Common myeloid progenitor, CD34-positive (primary cell): ENCODE data around the gene PLEKHJ1.

Experiments used
- CTCF ChIA-PET: fragments of 350-600 bp; sonication (Branson Sonifier 250); formaldehyde crosslinking; loops from one replicate; lab custom pipeline; 2021; ENCODE audit warnings: antibody characterized with exemption; lab: Charles Lee
- POLR2A ChIA-PET: fragments of 350-600 bp; sonication (Branson Sonifier 250); formaldehyde crosslinking; loops from one replicate; lab custom pipeline; 2021; ENCODE audit warnings: antibody characterized with exemption; lab: Charles Lee
- DNase-seq, 3 donors: peaks; one replicate each; pipeline versions ENCODE4 v3.0.0 to v3.0.0-alpha.2; 2013
- H3K27ac ChIP-seq, 2 experiments: 1 replicate in 1 of 2; 2 replicates in 1 of 2; pipeline ENCODE4 v1.7.0; 2013; ENCODE audit warnings: inconsistent platforms in 2 of 2, low read length in 2 of 2, mild to moderate bottlenecking in 2 of 2, low read depth in 1 of 2, moderate library complexity in 1 of 2; ENCODE audit not compliant: severe bottlenecking in 2 of 2, insufficient read depth in 1 of 2, poor library complexity in 1 of 2
- H3K27me3 ChIP-seq, 5 experiments: replicated peaks in 2 of 5; 1 replicate in 3 of 5; 2 replicates in 2 of 5; pipeline versions ENCODE4 v1.6.1 to v1.7.0; 2013; ENCODE audit warnings: low read length in 4 of 5, mild to moderate bottlenecking in 2 of 5, moderate library complexity in 2 of 5, inconsistent platforms in 1 of 5; ENCODE audit not compliant: insufficient read depth in 5 of 5, control insufficient read depth in 4 of 5
- H3K36me3 ChIP-seq, 4 experiments: 1 replicate in 2 of 4; 2 replicates in 2 of 4; pipeline versions ENCODE4 v1.6.1 to v1.7.0; 2013; ENCODE audit warnings: low read length in 3 of 4, control low read depth in 1 of 4, mild to moderate bottlenecking in 1 of 4; ENCODE audit not compliant: control insufficient read depth in 4 of 4, insufficient read depth in 4 of 4
- H3K4me1 ChIP-seq, 4 experiments: 1 replicate in 3 of 4; 2 replicates in 1 of 4; pipeline versions ENCODE4 v1.6.1 to v1.7.1; 2013; ENCODE audit warnings: low read length in 3 of 4, mild to moderate bottlenecking in 3 of 4, control low read depth in 1 of 4, inconsistent platforms in 1 of 4, moderate library complexity in 1 of 4; ENCODE audit not compliant: control insufficient read depth in 4 of 4, insufficient read depth in 4 of 4; ENCODE audit errors: control extremely low read depth in 1 of 4
- H3K4me3 ChIP-seq, 7 experiments: 1 replicate in 4 of 7; 2 replicates in 3 of 7; pipeline versions ENCODE4 v1.5.1 to v1.7.0; 2013; ENCODE audit warnings: mild to moderate bottlenecking in 7 of 7, low read length in 6 of 7, moderate library complexity in 6 of 7, inconsistent platforms in 2 of 7, low read depth in 2 of 7, control low read depth in 1 of 7; ENCODE audit not compliant: insufficient read depth in 4 of 7, control insufficient read depth in 1 of 7; ENCODE audit errors: extremely low read depth in 1 of 7
- H3K9me3 ChIP-seq, 5 experiments: 1 replicate in 4 of 5; 2 replicates in 1 of 5; pipeline versions ENCODE4 v1.6.1 to v1.7.1; 2013; ENCODE audit warnings: low read length in 4 of 5, mild to moderate bottlenecking in 2 of 5, inconsistent platforms in 1 of 5, low read depth in 1 of 5, moderate library complexity in 1 of 5; ENCODE audit not compliant: control insufficient read depth in 4 of 5, insufficient read depth in 2 of 5; ENCODE audit errors: control extremely low read depth in 1 of 5
- whole genome bisulfite sequencing: methylation state at CpG from one replicate; pipeline ENCODE4 v1.1.5; 2013; ENCODE audit not compliant: insufficient coverage; 5-methylcytosine and 5-hydroxymethylcytosine counted together

Gene PLEKHJ1

DNA sequence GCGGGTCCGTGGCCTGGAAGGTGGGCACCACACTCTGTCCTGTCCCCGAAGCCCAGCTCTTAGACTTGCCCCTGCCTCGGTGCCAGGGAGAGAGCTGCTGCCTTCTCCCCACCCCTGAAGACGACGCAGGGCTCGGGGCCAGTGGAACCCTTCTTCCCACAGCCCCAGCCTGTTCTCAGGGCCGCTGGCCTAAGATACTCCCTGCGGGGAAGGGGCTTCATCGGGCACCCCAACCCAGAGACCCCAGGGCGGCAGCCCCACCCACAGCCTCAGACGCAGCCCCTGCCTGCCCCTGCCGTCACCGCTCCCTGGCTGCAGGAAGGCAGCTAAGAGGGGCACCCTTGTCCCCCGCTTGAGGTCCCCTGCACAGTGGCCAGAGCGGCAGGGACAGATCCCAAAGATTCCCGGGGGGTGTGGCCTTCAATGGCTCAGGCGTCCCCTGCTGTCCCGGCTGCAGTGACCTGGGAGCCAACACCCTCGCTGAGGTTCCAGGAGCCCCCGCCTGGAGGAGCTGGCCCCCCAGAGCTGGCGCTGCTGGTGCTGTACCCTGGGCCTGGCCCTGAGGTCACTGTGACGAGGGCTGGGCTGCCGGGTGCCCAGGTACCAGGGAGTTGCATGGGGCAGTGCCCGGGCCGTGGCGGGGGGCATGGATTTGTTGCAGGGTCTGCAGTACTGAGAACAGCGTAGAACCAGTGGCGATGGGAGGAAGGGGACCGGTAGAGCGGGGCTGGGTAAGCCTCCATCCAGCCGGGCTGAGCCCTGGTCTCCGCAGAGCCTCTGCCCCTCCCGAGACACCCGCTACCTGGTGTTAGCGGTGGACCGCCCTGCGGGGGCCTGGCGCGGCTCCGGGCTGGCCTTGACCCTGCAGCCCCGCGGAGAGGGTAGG, 14.0 kb upstream of the PLEKHJ1 start:
- H3K27me3 ChIP-seq, result peaks cover 0 to 53% (median 7%) of the 10 kb centered on the region in 5 experiments
- H3K4me3 ChIP-seq, result peak overlapping the region in 1 of 7 experiments; percentile 32
- CTCF ChIA-PET, result interaction anchor here (7.5 kb wide), 1 partner anchor 9 kb away, joined by 52 read pairs; no protein-coding TSS in a partner anchor
- POLR2A ChIA-PET, result interaction anchor here (0.6 to 1.6 kb wide), 4 partner anchors 11 to 28 kb away, joined by 3 to 7 read pairs (median 4); no protein-coding TSS in a partner anchor
- no peak overlapping the region for H3K27ac ChIP-seq
- H3K36me3 ChIP-seq, result peaks cover 2 to 43% (median 29%) of the 10 kb centered on the region in 4 experiments
- H3K9me3 ChIP-seq, result no peaks in the 10 kb centered on the region
- 39% methylated on average over 28 of the region's 43 CpGs for WGBS
- DNase-seq, result peak in 1 of 3 donors; percentile 38
- peaks cover 0 to 43% (median 36%) of the 10 kb centered on the region in 4 experiments for H3K4me1 ChIP-seq

DNA sequence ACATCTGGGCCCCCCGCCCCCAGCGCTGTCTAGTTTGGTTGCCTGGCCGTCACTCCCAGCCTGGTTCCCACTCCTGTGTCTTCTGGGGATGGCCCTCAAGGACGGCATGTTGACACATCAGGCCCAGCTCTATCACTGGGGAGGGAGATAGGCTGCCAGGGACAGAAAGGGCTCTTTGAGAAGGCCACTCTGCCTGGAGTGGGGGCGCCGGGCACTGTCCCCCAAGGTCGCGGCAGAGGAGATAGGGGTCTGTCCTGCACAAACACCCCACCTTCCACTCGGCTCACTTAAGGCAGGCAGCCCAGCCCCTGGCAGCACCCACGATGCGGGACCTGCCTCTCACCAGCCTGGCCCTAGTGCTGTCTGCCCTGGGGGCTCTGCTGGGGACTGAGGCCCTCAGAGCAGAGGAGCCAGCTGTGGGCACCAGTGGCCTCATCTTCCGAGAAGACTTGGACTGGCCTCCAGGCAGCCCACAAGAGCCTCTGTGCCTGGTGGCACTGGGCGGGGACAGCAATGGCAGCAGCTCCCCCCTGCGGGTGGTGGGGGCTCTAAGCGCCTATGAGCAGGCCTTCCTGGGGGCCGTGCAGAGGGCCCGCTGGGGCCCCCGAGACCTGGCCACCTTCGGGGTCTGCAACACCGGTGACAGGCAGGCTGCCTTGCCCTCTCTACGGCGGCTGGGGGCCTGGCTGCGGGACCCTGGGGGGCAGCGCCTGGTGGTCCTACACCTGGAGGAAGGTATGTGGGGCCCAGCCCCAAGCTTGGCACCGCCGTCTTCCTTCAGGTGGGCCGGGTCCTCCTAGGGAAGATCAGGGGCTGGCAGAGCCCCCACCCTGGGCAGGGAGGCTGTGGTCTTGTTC, 13.1 kb upstream of the PLEKHJ1 start, which contains the start of gene AMH:
AMH (plus strand) TSS at position 314 of the 857 bp plus-strand sequence; CDS start at position 324, 10 bp downstream.
- peaks cover 0 to 53% (median 7%) of the 10 kb centered on the region in 5 experiments for H3K27me3 ChIP-seq
- no peak within 1 kb of the TSS for H3K27ac ChIP-seq
- peaks cover 5 to 52% (median 37%) of the 10 kb centered on the region in 4 experiments for H3K36me3 ChIP-seq
- H3K9me3 ChIP-seq, result no peaks in the 10 kb centered on the region
- CTCF ChIA-PET, result interaction anchor here (0.7 to 7.5 kb wide), 2 partner anchors 9 to 45 kb away, joined by 4 to 52 read pairs; no protein-coding TSS in a partner anchor
- no peak for DNase-seq
- WGBS, result 89% methylated on average over 21 of the region's 27 CpGs
- H3K4me1 ChIP-seq, result peaks cover 0 to 43% (median 36%) of the 10 kb centered on the region in 4 experiments
- POLR2A ChIA-PET, result interaction anchor here (0.5 to 1.6 kb wide), 5 partner anchors 10 to 348 kb away, joined by 3 to 7 read pairs (median 4); no protein-coding TSS in a partner anchor
- peak within 1 kb of the TSS in 1 of 7 experiments; percentile 32 for H3K4me3 ChIP-seq

DNA sequence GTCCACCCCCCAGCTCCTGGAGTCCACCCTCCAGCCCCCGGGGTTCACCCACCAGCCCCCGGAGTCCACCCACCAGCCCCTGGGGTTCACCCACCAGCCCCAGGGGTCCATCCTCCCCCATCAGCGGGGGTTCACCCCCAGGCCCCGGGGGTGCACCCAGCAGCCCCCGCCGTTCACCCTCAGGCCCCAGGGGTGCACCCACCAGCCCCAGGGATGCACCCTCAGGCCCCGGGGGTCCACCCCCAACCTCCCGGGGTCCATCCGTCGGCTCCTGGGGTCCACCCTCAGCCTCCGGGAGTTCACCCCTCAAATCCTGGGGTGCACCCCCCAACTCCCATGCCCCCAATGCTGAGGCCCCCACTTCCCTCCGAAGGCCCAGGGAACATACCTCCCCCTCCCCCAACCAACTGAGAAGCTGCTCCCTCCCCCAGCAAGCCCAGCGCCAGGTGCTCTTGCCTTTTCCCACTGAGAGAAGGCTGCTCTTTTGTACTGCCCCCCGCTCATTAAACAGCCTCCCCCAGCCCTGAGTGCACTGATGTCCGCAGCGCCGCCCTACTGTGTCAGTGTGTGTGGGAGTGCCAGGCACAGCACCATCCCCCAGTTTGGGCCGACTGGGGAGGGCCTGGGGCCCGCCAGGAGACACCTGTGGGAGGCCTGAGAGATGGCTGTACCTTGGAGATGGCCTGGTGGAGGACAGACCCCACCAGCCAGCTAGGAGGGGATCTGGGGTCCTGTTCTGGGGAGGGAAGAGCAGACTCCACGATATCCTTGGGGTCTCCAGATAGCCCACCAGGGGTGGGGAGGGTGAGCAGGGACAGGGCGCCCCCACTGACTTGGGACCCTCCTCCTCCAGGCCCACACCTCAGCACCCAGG, 12.2 kb upstream of the PLEKHJ1 start:
- H3K4me1 ChIP-seq, result peaks cover 0 to 38% (median 30%) of the 10 kb centered on the region in 4 experiments
- H3K27ac ChIP-seq, result no peak overlapping the region
- ChIA-PET POLR2A (interaction anchor here (1.0 to 1.6 kb wide), 3 partner anchors 9 to 54 kb away, joined by 4 to 7 read pairs (median 5); no protein-coding TSS in a partner anchor), CTCF (interaction anchor here (0.7 to 7.5 kb wide), 2 partner anchors 8 to 46 kb away, joined by 4 to 52 read pairs; no protein-coding TSS in a partner anchor)
- 96% methylated on average over 8 of the region's 21 CpGs for WGBS
- no peak overlapping the region for H3K4me3 ChIP-seq
- H3K27me3 ChIP-seq, result peaks cover 0 to 46% (median 7%) of the 10 kb centered on the region in 5 experiments
- DNase-seq, result no peak
- H3K9me3 ChIP-seq, result no peaks in the 10 kb centered on the region
- peaks cover 5 to 61% (median 44%) of the 10 kb centered on the region in 4 experiments for H3K36me3 ChIP-seq

GRCh38 chr19:2247433-2248101, 11.4 kb upstream of the PLEKHJ1 start:
- Histone ChIP-seq H3K36me3 (peaks cover 6 to 69% (median 47%) of the 10 kb centered on the region in 4 experiments), H3K27me3 (peaks cover 0 to 38% (median 7%) of the 10 kb centered on the region in 5 experiments), H3K4me3 (no peak overlapping the region), H3K9me3 (no peaks in the 10 kb centered on the region), H3K4me1 (peaks cover 0 to 32% (median 23%) of the 10 kb centered on the region in 4 experiments), H3K27ac (no peak overlapping the region)
- 99% methylated on average over 14 of the region's 28 CpGs for WGBS
- ChIA-PET CTCF (interaction anchor here (7.5 kb wide), 1 partner anchor 7 kb away, joined by 52 read pairs; no protein-coding TSS in a partner anchor), POLR2A (no interaction called here)
- no peak for DNase-seq

- DNase-seq, result no peak
- H3K36me3 ChIP-seq, result peaks cover 7 to 75% (median 48%) of the 10 kb centered on the region in 4 experiments
- no peaks in the 10 kb centered on the region for H3K9me3 ChIP-seq
- peaks cover 0 to 31% (median 3%) of the 10 kb centered on the region in 5 experiments for H3K27me3 ChIP-seq
- no peak overlapping the region for H3K27ac ChIP-seq
- WGBS, result 95% methylated on average over 26 of the region's 26 CpGs
- ChIA-PET CTCF (no interaction called here), POLR2A (no interaction called here)
- H3K4me1 ChIP-seq, result peaks cover 0 to 31% (median 21%) of the 10 kb centered on the region in 4 experiments
- no peak overlapping the region for H3K4me3 ChIP-seq
Measured at GRCh38 chr19:2246801-2247361, 10.8 kb upstream of the PLEKHJ1 start.
